Activated naive CD4-positive, alpha-beta T cell treated with anti-CD3 and anti-CD28 coated beads, Interleukin-2, amount 50 U/mL, for 24 hours (primary cell): ENCODE measurements around the gene SLC9A8.
"Not testable (repeated sequence)": the region's sequence is repeated elsewhere in the genome, so short reads cannot be mapped to it uniquely, and the experiment has no call there.

ENCODE experiments used
- H3K27ac Mint-ChIP-seq: one replicate; pipeline ENCODE4 v1.8.0; 2021; ENCODE audit warnings: mild to moderate bottlenecking, mixed read lengths
- H3K27me3 Mint-ChIP-seq: one replicate; pipeline ENCODE4 v1.8.0; 2021; ENCODE audit warnings: mixed read lengths
- H3K36me3 Mint-ChIP-seq: one replicate; pipeline ENCODE4 v1.8.0; 2021; ENCODE audit warnings: mixed read lengths
- H3K4me1 Mint-ChIP-seq: one replicate; pipeline ENCODE4 v1.8.0; 2021; ENCODE audit warnings: mixed read lengths
- H3K4me3 Mint-ChIP-seq: one replicate; pipeline ENCODE4 v1.8.0; 2021; ENCODE audit warnings: mild to moderate bottlenecking, mixed read lengths
- H3K9me3 Mint-ChIP-seq: one replicate; pipeline ENCODE4 v1.8.0; 2021; ENCODE audit warnings: mixed read lengths

Gene SLC9A8, protein sequence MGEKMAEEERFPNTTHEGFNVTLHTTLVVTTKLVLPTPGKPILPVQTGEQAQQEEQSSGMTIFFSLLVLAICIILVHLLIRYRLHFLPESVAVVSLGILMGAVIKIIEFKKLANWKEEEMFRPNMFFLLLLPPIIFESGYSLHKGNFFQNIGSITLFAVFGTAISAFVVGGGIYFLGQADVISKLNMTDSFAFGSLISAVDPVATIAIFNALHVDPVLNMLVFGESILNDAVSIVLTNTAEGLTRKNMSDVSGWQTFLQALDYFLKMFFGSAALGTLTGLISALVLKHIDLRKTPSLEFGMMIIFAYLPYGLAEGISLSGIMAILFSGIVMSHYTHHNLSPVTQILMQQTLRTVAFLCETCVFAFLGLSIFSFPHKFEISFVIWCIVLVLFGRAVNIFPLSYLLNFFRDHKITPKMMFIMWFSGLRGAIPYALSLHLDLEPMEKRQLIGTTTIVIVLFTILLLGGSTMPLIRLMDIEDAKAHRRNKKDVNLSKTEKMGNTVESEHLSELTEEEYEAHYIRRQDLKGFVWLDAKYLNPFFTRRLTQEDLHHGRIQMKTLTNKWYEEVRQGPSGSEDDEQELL

DNA sequence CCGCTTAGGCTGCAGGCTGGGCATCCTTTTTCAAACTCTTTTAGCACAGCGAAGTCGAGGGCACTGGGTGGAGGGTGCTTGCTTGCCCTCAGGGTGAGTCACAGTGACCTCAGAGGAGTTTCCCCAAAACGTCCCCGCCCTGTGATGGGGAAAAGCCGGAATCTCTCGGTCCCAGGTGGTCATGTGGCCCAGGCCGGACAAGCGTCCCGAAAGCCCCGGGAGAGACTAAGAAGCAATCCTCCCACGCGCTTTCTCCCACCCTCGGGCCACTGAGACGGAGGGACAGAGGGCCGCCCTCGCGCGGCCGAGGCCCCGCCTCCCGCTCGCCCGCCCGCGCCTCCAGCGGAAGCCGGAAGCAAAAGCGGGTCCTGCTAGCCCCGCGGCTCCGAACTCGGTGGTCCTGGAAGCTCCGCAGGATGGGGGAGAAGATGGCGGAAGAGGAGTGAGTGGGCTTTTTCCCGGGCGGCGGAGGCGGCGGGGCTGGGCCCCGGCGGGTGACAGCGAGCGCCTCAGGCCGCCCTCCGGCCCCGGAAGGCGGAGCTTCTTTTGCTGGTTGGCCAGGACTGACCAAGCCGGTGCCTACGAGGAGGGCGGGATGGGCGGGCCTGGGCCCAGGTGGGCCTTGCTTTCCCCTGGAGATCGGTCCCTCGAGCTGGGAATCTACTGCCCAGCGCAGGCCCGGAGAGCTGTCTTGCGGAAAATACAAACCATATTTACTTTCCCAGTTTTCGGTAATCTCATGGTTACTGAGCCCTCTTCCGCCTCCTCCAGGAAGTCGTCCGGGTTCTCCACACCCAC lies at the start of gene SLC9A8:
TSS of gene SLC9A8 (plus strand) at position 322 of the 798 bp plus-strand sequence. CDS start at position 417, 95 bp downstream.
- peak within 1 kb of the TSS; percentile 98 for H3K4me3 Mint-ChIP-seq
- H3K4me1 Mint-ChIP-seq, result peaks cover 40% of the 10 kb centered on the region
- peak within 1 kb of the TSS; percentile 99 for H3K27ac Mint-ChIP-seq
- no peaks in the 10 kb centered on the region for H3K27me3 Mint-ChIP-seq
- H3K9me3 Mint-ChIP-seq, result no peaks in the 10 kb centered on the region
- H3K36me3 Mint-ChIP-seq, result peaks cover 9% of the 10 kb centered on the region

DNA sequence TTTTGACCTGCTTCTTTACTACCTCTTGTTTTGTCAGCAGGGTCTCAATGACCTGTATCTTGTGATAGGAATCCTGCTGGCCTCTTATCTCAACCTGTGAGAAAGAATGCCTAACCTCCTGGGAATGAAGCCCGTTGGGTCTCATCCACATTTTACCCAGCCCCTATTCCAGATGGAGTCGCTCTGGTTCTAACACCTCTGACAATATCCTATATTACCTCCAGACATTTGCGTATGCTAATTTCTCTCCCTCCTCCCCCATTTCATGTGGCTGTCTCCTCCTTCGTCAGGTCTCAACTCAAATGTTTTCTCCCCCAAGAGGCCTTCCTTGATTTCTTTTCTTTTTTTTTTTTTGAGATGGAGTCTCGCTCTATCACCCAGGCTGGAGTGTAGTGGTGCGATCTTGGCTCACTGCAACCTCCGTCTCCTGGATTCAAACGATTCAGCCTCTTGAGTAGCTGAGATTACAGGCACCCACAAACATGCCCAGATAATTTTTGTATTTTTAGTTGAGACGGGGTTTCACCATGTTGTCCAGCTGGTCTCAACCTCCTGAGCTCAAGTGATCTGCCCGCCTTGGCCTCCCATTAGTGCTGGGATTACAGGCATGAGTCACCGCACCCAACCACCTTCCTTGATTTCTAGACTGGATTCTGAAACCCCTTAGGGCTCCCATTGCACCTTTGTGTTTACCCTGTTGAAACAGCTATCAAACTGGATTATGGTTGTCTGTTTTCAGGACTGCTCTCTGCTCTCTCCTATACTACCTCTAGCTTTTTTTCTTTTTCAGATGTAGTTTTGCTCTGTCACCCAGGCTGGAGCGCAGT lies 49.5 kb upstream of the SLC9A8 start:
- Mint-ChIP-seq H3K4me1 (peaks cover 8% of the 10 kb centered on the region), H3K27ac (peak overlapping the region; percentile 62), H3K9me3 (no peaks in the 10 kb centered on the region), H3K4me3 (no peak overlapping the region), H3K27me3 (peaks cover 29% of the 10 kb centered on the region), H3K36me3 (no peaks in the 10 kb centered on the region)

DNA sequence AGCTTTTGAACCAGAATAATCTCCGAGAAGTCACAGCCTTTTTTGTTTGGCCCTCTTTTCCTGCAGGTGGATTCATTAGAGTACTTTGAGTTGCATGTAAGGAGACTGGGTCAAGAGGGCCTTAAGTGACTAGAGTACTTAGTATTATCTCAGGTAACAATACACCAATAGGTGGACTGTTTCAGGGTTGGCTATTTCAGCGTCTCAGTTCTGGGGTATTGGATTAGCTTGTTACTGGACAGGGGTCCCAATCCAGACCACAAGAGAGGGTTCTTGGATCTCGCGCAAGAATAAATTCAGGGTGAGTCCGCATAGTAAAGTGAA lies 47.3 kb upstream of the SLC9A8 start:
- no peak overlapping the region for H3K27ac Mint-ChIP-seq
- no peaks in the 10 kb centered on the region for H3K36me3 Mint-ChIP-seq
- peaks cover 31% of the 10 kb centered on the region for H3K27me3 Mint-ChIP-seq
- no peaks in the 10 kb centered on the region for H3K9me3 Mint-ChIP-seq
- H3K4me1 Mint-ChIP-seq, result peaks cover 26% of the 10 kb centered on the region
- no peak overlapping the region for H3K4me3 Mint-ChIP-seq

DNA sequence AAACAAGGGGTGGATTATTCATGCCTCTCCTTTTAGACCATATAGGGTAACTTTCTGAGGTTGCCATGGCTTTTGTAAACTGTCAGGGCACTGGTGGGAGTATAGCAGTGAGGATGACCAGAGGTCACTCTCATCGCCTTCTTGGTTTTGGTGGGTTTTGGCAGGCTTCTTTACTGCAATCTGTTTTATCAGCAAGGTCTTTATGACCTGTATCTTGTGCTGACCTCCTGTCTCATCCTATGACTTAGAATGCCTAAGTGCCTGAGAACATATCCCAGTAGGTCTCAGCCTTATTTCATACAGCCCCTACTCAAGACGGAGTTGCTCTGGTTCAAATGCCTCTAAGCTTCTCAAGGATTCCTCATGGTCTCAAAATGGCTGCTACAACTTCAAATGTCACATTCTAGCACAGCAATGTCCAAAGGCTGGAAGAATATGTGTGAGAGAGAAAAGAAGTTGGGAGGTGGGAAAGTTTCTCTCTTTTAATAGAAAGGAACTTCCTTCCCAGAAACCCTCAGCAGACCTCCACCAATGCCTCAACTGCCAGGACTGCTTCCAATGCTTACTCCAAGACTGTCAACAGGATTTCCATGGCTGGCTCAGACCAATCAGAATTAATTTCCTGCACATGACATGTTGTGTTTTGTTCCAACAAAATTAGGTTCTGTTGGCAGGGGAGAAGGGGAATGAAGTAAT lies 46.6 kb upstream of the SLC9A8 start:
- Mint-ChIP-seq H3K4me1 (peaks cover 26% of the 10 kb centered on the region), H3K4me3 (no peak overlapping the region), H3K9me3 (no peaks in the 10 kb centered on the region), H3K27ac (no peak overlapping the region), H3K36me3 (no peaks in the 10 kb centered on the region), H3K27me3 (peaks cover 34% of the 10 kb centered on the region)

DNA sequence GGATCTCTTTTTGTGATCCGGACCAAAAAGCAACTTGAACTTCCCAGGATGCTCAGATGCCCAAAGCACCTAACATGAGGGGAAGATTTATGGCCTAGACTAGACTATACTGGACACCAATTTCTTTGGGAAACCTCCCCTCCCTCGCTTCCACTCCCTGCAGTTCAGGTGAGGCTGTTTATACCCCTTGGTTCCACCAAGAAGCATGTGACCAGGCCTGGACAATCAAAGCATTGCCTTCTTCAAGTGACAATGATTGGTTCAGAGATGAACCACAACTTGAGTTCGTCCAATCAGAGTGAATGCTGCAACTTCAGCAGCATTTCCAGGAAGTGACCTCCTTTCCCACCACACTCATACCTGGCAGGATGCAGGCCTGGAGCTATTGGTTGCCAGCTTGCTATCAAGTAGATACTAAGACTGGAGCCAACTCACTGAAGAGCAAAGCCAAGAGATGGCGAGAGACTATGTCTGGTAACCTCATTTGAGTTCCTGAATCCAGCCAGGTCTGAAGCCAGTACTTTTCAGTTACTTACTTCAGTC lies 45.6 kb upstream of the SLC9A8 start:
- Mint-ChIP-seq H3K4me1 (peaks cover 26% of the 10 kb centered on the region), H3K4me3 (no peak overlapping the region), H3K36me3 (no peaks in the 10 kb centered on the region), H3K27me3 (peaks cover 36% of the 10 kb centered on the region), H3K9me3 (no peaks in the 10 kb centered on the region), H3K27ac (no peak overlapping the region)

- Mint-ChIP-seq H3K4me1 (peaks cover 26% of the 10 kb centered on the region), H3K36me3 (no peaks in the 10 kb centered on the region), H3K27ac (peak overlapping the region; percentile 9), H3K4me3 (peak overlapping the region; percentile 43), H3K9me3 (no peaks in the 10 kb centered on the region), H3K27me3 (peaks cover 30% of the 10 kb centered on the region)
These were observed 44.2 kb upstream of the SLC9A8 start for GRCh38 chr20:49768204-49769047.

DNA sequence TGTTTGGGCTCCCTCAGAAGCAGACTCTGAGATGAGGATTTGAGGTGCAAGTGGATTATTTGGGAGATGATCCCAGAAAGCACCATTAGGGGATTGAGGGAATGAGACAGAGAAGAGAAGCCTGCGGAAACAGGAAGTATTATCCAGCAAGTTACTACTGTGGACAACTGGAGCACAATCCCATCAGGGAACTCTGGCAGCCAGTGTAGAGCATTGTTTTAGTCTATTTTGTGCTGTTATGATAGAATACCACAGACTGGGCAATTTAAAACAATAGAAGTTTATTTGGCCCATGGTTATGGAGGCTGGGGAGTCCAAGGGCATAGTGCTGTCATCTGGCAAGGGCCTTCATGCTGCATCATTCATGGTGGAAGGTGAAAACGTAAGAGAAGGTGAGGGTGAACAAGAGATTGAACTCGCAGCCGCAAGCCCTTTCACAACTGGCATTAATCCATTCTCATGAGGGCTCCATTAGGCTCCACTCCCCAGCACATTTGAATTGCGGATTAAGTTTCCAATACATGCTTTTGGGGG lies 43.5 kb upstream of the SLC9A8 start:
- H3K9me3 Mint-ChIP-seq, result no peaks in the 10 kb centered on the region
- peak overlapping the region; percentile 43 for H3K4me3 Mint-ChIP-seq
- peaks cover 26% of the 10 kb centered on the region for H3K4me1 Mint-ChIP-seq
- H3K27me3 Mint-ChIP-seq, result peaks cover 29% of the 10 kb centered on the region
- no peaks in the 10 kb centered on the region for H3K36me3 Mint-ChIP-seq
- H3K27ac Mint-ChIP-seq, result peak overlapping the region; percentile 9

DNA sequence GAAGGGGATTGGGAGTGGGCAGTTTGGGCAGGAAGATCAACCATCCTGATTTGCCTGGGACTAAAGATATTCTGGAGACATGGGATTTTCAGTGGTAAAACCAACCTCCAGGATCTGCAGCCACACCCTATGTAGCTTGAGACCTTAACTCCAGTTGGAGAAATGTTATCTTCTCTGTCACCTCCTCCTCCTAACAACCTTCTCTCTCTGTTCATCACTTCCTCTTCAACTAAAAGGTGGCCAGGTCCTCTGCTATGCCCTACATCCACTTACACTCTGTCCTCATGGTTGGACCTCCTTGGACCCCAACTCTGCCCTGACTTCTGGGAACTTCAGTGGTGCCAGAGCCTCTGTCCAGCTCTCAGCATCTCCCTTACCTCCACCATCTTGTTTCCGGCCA lies 42.0 kb upstream of the SLC9A8 start:
- Mint-ChIP-seq H3K4me1 (peaks cover 26% of the 10 kb centered on the region), H3K27me3 (peaks cover 24% of the 10 kb centered on the region), H3K36me3 (no peaks in the 10 kb centered on the region), H3K4me3 (no peak overlapping the region), H3K27ac (peak overlapping the region; percentile 62), H3K9me3 (no peaks in the 10 kb centered on the region)

DNA sequence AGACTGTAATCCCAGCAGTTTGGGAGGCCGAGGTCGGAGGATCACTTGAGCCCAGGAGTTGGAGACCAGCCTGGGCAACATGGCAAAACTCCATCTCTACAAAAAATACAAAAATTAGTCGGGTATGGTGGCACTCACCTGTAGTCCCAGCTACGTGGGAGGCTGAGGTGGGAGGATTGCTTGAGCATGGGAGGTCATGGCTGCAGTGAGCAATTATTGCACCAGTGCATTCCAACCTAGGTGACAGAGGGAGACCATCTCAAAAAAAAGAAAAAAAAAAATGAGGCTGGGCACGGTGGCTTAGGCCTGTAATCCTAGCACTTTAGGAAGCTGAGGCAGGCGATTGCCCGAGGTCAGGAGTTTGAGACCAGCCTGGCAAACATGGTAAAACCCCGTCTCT lies 38.4 kb upstream of the SLC9A8 start:
- H3K36me3 Mint-ChIP-seq, H3K27ac Mint-ChIP-seq, H3K9me3 Mint-ChIP-seq, H3K4me3 Mint-ChIP-seq, H3K27me3 Mint-ChIP-seq: not testable (repeated sequence)
- H3K4me1 Mint-ChIP-seq, result peaks cover 20% of the 10 kb centered on the region

- H3K27me3 Mint-ChIP-seq, result peaks cover 8% of the 10 kb centered on the region
- H3K4me1 Mint-ChIP-seq, result peaks cover 12% of the 10 kb centered on the region
- H3K4me3 Mint-ChIP-seq, result no peak overlapping the region
- no peaks in the 10 kb centered on the region for H3K9me3 Mint-ChIP-seq
- no peaks in the 10 kb centered on the region for H3K36me3 Mint-ChIP-seq
- H3K27ac Mint-ChIP-seq, result peak overlapping the region; percentile 24
These were observed 37.4 kb upstream of the SLC9A8 start for GRCh38 chr20:49775229-49775693.

- H3K27me3 Mint-ChIP-seq, result no peaks in the 10 kb centered on the region
These were observed 32.7 kb upstream of the SLC9A8 start for GRCh38 chr20:49779972-49780371.

DNA sequence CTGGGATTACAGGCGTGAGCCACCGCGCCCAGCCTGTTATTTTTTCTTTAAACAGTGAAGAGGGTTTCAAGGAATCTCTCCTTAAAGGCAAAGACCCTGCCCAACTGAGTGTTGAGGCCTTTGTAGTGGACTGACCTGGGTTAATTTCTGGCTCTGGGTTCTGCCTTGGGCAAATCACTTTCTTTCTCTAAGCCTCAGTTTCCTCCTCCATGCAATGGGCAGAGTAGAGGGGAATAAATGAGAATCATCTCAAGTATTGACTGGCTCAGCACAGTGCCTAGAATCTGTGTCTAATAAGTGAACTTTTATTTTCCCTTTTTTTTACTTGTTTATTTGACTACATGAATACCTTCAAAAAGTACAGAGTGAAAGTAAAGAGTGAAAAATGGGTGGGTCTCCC lies 31.0 kb upstream of the SLC9A8 start:
- Mint-ChIP-seq H3K36me3 (no peaks in the 10 kb centered on the region), H3K4me1 (peaks cover 9% of the 10 kb centered on the region), H3K4me3 (no peak overlapping the region), H3K27me3 (no peaks in the 10 kb centered on the region), H3K27ac (no peak overlapping the region), H3K9me3 (no peaks in the 10 kb centered on the region)

More at GRCh38 chr20:49779972-49780371, 32.7 kb upstream of the SLC9A8 start:
- no peaks in the 10 kb centered on the region for H3K9me3 Mint-ChIP-seq
- H3K27ac Mint-ChIP-seq, result no peak overlapping the region
- no peak overlapping the region for H3K4me3 Mint-ChIP-seq
- H3K4me1 Mint-ChIP-seq, result peaks cover 18% of the 10 kb centered on the region
- H3K36me3 Mint-ChIP-seq, result no peaks in the 10 kb centered on the region

DNA sequence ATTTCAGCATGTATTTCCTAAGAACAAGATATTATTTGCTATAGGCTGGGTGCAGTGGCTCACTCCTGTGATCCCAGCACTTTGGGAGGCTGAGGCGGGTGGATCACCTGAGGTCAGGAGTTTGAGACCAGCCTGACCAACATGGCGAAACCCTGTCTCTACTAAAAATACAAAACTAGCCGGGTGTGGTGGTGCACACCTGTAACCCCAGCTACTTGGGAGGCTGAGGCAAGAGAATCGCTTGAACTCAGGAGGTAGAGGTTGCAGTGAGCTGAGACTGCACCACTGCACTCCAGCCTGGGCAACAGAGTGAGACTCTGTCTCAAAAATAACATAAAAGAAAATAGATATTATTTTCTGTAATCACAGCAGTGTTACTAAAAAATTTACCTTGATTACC lies 30.2 kb upstream of the SLC9A8 start:
- H3K27me3 Mint-ChIP-seq, H3K4me3 Mint-ChIP-seq, H3K9me3 Mint-ChIP-seq, H3K4me1 Mint-ChIP-seq, H3K27ac Mint-ChIP-seq, H3K36me3 Mint-ChIP-seq: not testable (repeated sequence)
